ENCODE data around the gene CHST15.

DNA sequence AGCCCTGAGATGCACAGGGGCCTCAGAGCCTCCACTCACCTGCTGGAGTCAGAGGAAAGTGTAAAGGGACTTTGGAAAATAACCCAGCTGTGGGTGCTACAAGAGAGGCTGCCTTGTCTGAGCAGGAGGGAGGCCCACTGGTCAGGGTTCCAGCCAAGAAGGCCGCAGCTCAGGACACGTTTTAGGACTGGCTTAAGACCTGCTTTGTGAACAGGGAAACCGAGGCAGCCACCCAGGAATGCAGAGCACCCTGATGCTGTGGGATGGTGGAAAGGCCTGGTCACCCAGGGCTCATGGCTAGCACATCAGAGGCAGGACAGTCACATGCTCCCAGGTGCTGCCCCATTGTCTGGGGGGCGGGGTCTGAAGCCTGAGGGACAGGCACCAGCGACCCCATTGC, 38.9 kb upstream of the CHST15 start:
- no peak for TF ChIP-seq CTCF (IDR thresholded peaks at IDR 0.05)
- TF ChIP-seq POLR2A (IDR thresholded peaks at IDR 0.05), result no peak
